ENCODE results near the gene EXD3. TPM values are rescaled to one million over a fixed set of nuclear protein-coding genes. Genes with fewer than 3 reads are reported as not detected.
"Not testable (repeated sequence)": the region's sequence is repeated elsewhere in the genome, so short reads cannot be mapped to it uniquely, and the experiment has no call there.

The EXD3 gene
- total RNA-seq, 1 donor from 2014 or later, result 7.6 TPM

- no peak for DNase-seq
Measured at GRCh38 chr9:137411260-137411644, 11.7 kb downstream of the EXD3 start.

- no peak for DNase-seq
Measured at GRCh38 chr9:137410891-137411249, 12.1 kb downstream of the EXD3 start.

GRCh38 chr9:137410236-137410890 lies 12.6 kb downstream of the EXD3 start:
- DNase-seq, result not testable (repeated sequence)

GRCh38 chr9:137409515-137409914 lies 13.4 kb downstream of the EXD3 start:
- no peak for DNase-seq

- no peak for DNase-seq
Measured at GRCh38 chr9:137408651-137409405, 14.1 kb downstream of the EXD3 start.

GRCh38 chr9:137407590-137408300 lies 15.2 kb downstream of the EXD3 start:
- DNase-seq, result no peak

GRCh38 chr9:137406876-137407589 lies 15.9 kb downstream of the EXD3 start:
- no peak for DNase-seq

- DNase-seq, result no peak
Measured at GRCh38 chr9:137406085-137406760, 16.7 kb downstream of the EXD3 start.

GRCh38 chr9:137405677-137406081 lies 17.3 kb downstream of the EXD3 start:
- no peak for DNase-seq

GRCh38 chr9:137404961-137405567 lies 17.9 kb downstream of the EXD3 start:
- DNase-seq, result no peak

- no peak for DNase-seq
Measured at GRCh38 chr9:137403269-137403668, 19.7 kb downstream of the EXD3 start.

GRCh38 chr9:137402746-137403145 lies 20.2 kb downstream of the EXD3 start:
- DNase-seq, result no peak

GRCh38 chr9:137398561-137399468 lies 24.1 kb downstream of the EXD3 start:
- DNase-seq, result no peak

GRCh38 chr9:137397675-137398423 lies 25.1 kb downstream of the EXD3 start:
- DNase-seq, result no peak

- no peak for DNase-seq
Measured at GRCh38 chr9:137396634-137397367, 26.2 kb downstream of the EXD3 start.

GRCh38 chr9:137396227-137396626 lies 26.7 kb downstream of the EXD3 start:
- no peak for DNase-seq

GRCh38 chr9:137395666-137396010 lies 27.3 kb downstream of the EXD3 start:
- DNase-seq, result no peak

- no peak for DNase-seq
Measured at GRCh38 chr9:137394866-137395665, 27.9 kb downstream of the EXD3 start.
